Esophagus squamous epithelium (tissue), 5 donors: ENCODE results near the gene CCDC88C. TPM values are rescaled to one million over a fixed set of nuclear protein-coding genes. Genes with fewer than 3 reads are reported as not detected.

Experiments used
- DNase-seq: peaks from one replicate; lab custom pipeline; 2025; lab: John Stamatoyannopoulos, UW
- H3K27ac ChIP-seq, 4 donors: fragments of 200-600 bp; sonication (generic); one replicate each; pipeline ENCODE4 v1.5.1; 2016 to 2019; ENCODE audit warnings: mild to moderate bottlenecking in 1 of 4
- H3K27me3 ChIP-seq, 4 donors: fragments of 200-600 bp; sonication (generic); 1 replicate in 3 of 4; 2 replicates in 1 of 4; pipeline versions ENCODE4 v1.5.1 to v1.6.0; 2017 to 2021; ENCODE audit warnings: antibody characterized with exemption in 1 of 4
- H3K36me3 ChIP-seq, 3 donors: fragments of 200-600 bp; sonication (generic); one replicate each; pipeline ENCODE4 v1.5.1; 2016 to 2019
- H3K4me1 ChIP-seq, 3 donors: fragments of 200-600 bp; sonication (generic); one replicate each; pipeline ENCODE4 v1.5.1; 2017 to 2019
- H3K4me3 ChIP-seq, 4 donors: fragments of 200-600 bp; sonication (generic); 1 replicate in 3 of 4; 2 replicates in 1 of 4; pipeline ENCODE4 v1.5.1; 2016 to 2019; ENCODE audit warnings: mild to moderate bottlenecking in 2 of 4, moderate library complexity in 1 of 4
- H3K9me3 ChIP-seq, 3 donors: fragments of 200-600 bp; sonication (generic); one replicate each; pipeline ENCODE4 v1.5.1; 2016 to 2019
- POLR2A ChIP-seq, 4 donors: fragments of 450-650 bp; IDR thresholded peaks; one replicate each; pipeline ENCODE4 v1.6.1; 2017; ENCODE audit warnings: antibody characterized with exemption in 4 of 4, mild to moderate bottlenecking in 4 of 4, moderate library complexity in 3 of 4
- WGBS, 2 donors: methylation state at CpG; one replicate each; pipeline ENCODE4 v1.1.5; 2018; 5-methylcytosine and 5-hydroxymethylcytosine counted together
- intact Hi-C: fragments of 100-400 bp; cut with DNase I; formaldehyde crosslinking; loops from one replicate; pipeline ENCODE4 v1.15.0; 2022
- total RNA-seq, 4 donors: library from RNA; depleted of rRNA; stranded (reverse); fragments of >200 nt; gene quantifications; one replicate each; pipeline ENCODE4 v1.1.0, GENCODE V29; 2016
- TF ChIP-seq, protein P1 (sequence below), 6 experiments: fragments of 450-650 bp in 4 of 6; fragments of 200-600 bp in 2 of 6; sonication (generic) in 2 of 6; IDR thresholded peaks; one replicate each; pipeline ENCODE4 v1.5.1; 2016 to 2019; ENCODE audit warnings: antibody characterized with exemption in 6 of 6, mild to moderate bottlenecking in 4 of 6, moderate library complexity in 4 of 6
- donor health status: DM: yes; HTN: yes; CAD: no.

Gene CCDC88C
- total RNA-seq, 4 donors from 2014 or later = 23.2 to 31.5 (median 29.9) TPM

DNA sequence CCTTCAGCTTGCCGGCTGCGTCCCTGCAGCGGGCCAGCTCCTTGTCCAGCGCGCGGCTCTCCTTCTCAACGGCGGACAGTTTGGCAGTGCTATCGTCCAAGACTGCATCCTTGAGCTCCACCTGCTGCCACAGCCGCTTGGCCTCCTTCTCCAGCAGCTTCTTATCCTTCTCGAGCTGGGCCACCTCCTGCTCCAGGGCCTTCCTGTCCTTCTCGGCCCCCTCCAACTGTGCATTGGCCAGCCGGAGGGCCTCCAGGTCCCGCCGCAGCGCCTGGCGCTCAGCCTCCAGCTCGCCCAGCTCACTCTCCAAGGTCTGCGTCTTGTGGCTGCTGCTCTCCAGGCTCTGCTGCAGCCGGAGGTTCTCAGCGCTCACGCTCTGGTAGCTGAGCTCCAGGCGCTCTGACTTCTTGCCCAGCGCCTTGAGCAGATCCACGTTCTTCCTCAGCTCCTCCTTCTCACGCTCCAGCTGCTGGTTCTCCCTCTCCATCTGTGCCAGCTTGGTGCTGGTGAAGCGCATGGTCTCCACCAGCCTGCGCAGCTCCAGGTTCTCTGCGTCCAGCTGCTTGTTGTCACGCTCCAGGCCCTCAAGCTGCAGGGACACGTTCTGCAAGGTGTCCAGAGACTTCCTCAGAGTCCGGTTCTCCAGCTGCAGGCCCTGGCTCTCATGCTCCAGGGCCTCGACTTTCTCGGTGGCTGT lies 104.3 kb downstream of the CCDC88C start:
- Histone ChIP-seq H3K36me3 (peaks cover 12 to 89% (median 28%) of the 10 kb centered on the region in 3 donors), H3K27me3 (no peaks in the 10 kb centered on the region), H3K9me3 (no peaks in the 10 kb centered on the region), H3K27ac (no peak overlapping the region), H3K4me1 (peaks cover 14 to 34% (median 24%) of the 10 kb centered on the region in 3 donors), H3K4me3 (no peak overlapping the region)
- DNase-seq = no peak
- intact Hi-C loops = no loop called here
- 86 to 93% methylated on average over 22 to 30 of the region's 34 CpGs for WGBS, 2 donors
- TF ChIP-seq POLR2A (IDR thresholded peaks at IDR 0.05) = no peak
- TF ChIP-seq, protein P1, sequence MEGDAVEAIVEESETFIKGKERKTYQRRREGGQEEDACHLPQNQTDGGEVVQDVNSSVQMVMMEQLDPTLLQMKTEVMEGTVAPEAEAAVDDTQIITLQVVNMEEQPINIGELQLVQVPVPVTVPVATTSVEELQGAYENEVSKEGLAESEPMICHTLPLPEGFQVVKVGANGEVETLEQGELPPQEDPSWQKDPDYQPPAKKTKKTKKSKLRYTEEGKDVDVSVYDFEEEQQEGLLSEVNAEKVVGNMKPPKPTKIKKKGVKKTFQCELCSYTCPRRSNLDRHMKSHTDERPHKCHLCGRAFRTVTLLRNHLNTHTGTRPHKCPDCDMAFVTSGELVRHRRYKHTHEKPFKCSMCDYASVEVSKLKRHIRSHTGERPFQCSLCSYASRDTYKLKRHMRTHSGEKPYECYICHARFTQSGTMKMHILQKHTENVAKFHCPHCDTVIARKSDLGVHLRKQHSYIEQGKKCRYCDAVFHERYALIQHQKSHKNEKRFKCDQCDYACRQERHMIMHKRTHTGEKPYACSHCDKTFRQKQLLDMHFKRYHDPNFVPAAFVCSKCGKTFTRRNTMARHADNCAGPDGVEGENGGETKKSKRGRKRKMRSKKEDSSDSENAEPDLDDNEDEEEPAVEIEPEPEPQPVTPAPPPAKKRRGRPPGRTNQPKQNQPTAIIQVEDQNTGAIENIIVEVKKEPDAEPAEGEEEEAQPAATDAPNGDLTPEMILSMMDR (IDR thresholded peaks at IDR 0.05) = no peak

DNA sequence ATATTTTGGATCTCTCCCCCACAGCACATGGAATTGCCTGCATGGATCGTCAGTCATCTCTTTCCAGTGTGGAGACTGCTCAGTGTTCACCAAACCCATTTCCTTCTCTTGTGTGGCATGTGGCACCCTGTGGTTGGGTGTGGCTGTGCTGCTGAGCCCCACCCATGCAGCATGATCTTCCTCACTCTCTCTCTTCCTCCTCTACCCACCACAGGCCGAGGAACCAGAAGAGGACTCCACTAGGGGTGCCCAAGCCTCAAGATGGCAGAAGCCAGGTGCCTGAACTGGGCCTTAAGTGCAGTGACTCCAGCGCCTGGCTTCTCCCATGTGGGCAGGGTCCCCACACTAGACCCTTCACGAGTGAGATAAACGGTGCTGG lies 106.3 kb downstream of the CCDC88C start:
- no peak for DNase-seq
- no peaks in the 10 kb centered on the region for H3K27me3 ChIP-seq
- 48 to 53% methylated on average over 3 of the region's 5 CpGs for WGBS, 2 donors
- peaks cover 0 to 13% (median 5%) of the 10 kb centered on the region in 3 donors for H3K4me1 ChIP-seq
- intact Hi-C loops = no loop called here
- no peak overlapping the region for H3K4me3 ChIP-seq
- H3K36me3 ChIP-seq = peaks cover 25 to 99% (median 42%) of the 10 kb centered on the region in 3 donors
- TF ChIP-seq, protein P1 (IDR thresholded peaks at IDR 0.05) = peak in 1 of 6 experiments; percentile 39
- no peak for TF ChIP-seq POLR2A (IDR thresholded peaks at IDR 0.05)
- no peaks in the 10 kb centered on the region for H3K9me3 ChIP-seq
- peak overlapping the region in 1 of 4 donors; percentile 14 for H3K27ac ChIP-seq

DNA sequence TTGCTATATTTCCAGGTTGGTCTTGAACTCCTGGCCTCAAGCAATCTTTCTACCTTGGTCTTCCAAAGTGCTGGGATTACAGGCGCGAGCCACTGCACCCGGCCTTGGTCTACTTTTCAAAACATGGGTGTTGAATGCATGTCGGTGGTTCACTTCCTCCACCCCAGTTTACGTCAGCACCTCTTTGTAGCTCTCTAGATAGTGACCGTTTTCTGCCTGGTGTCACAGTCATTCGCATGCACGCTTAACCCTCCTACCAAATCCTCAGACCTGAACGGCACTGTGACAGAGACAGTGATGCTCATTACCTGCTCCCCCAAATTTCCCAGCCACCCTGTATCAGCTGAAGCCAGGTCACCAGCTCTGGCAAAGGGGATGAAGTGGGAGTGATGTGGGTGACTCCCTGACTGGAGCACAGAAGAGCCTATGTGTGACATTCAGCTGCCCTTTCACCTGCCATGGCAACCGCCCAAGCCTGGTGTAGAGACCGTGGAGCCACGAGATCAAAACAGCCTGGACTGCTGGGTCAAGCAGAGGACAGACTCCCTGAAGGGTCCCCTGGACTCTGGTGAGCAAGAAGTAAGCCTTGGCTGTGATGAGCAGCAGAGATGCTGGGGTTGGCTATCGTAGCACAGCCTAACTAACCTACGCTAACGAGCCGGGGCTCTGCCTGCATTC lies 106.9 kb downstream of the CCDC88C start:
- WGBS, 2 donors = 85 to 89% methylated on average over 9 to 13 of the region's 16 CpGs

DNA sequence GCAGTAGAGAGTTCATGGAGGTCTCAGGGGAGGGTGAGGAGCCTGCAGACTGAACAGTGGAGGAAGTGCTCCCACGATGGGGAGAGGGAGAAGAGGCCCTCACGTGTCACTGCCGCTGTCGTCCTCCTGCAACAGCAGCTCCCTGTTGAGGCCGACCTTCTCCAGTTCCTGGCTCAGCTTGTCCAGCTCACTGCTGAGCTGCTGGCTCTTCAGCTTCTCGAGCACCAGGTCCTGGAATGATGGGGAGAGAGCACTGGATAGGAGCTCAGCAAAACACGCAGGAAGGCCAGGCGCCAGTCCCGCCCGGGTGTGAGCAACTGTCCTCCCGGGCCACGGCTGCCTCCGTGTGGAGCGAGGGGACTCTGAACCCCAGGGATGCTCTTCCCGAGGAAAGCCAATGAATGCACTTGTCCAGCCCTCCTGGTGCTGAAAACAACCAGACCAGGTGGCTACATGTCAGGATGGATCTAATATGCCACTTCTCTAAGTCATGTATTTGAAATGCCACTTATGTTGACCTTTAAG lies 107.8 kb downstream of the CCDC88C start:
- peaks cover 0 to 9% (median 4%) of the 10 kb centered on the region in 3 donors for H3K4me1 ChIP-seq
- intact Hi-C loops = no loop called here
- TF ChIP-seq POLR2A (IDR thresholded peaks at IDR 0.05) = no peak
- TF ChIP-seq, protein P1 (IDR thresholded peaks at IDR 0.05) = no peak
- no peak overlapping the region for H3K4me3 ChIP-seq
- H3K36me3 ChIP-seq = peaks cover 20 to 99% (median 38%) of the 10 kb centered on the region in 3 donors
- 77 to 86% methylated on average over 5 to 9 of the region's 15 CpGs for WGBS, 2 donors
- no peaks in the 10 kb centered on the region for H3K27me3 ChIP-seq
- DNase-seq = no peak
- H3K27ac ChIP-seq = no peak overlapping the region
- H3K9me3 ChIP-seq = no peaks in the 10 kb centered on the region

More for the DNA sequence above, 106.9 kb downstream of the CCDC88C start:
- peak overlapping the region in 2 of 4 donors; percentile 14 to 21 for H3K27ac ChIP-seq
- peaks cover 25 to 99% (median 44%) of the 10 kb centered on the region in 3 donors for H3K36me3 ChIP-seq
- TF ChIP-seq POLR2A (IDR thresholded peaks at IDR 0.05) = no peak
- TF ChIP-seq, protein P1 (IDR thresholded peaks at IDR 0.05) = no peak
- H3K9me3 ChIP-seq = no peaks in the 10 kb centered on the region
- no peak for DNase-seq
- intact Hi-C loops = no loop called here
- H3K27me3 ChIP-seq = no peaks in the 10 kb centered on the region
- no peak overlapping the region for H3K4me3 ChIP-seq
- peaks cover 0 to 9% (median 4%) of the 10 kb centered on the region in 3 donors for H3K4me1 ChIP-seq

DNA sequence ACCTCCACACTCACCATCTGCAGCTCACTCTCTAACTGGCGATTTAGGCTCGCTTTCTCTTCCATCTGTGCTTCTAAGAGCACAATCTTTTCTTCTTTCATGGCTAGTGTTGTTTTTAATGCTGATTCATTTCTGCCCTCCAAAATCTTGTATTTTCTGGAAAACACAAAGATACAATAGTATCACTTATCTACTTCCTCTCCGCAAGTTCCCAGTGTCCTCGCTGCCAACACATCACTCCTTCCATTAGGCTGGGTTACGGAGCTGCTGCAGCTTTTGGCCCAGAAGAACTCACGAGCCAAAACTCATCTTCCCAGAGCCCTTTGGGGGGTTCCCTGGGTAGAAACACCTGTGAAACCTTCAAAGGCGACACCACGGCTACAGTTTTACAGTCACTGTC lies 109.3 kb downstream of the CCDC88C start:
- H3K4me1 ChIP-seq = peaks cover 0 to 9% (median 4%) of the 10 kb centered on the region in 3 donors
- peaks cover 17 to 98% (median 37%) of the 10 kb centered on the region in 3 donors for H3K36me3 ChIP-seq
- H3K27ac ChIP-seq = no peak overlapping the region
- TF ChIP-seq, protein P1 (IDR thresholded peaks at IDR 0.05) = no peak
- no peak for TF ChIP-seq POLR2A (IDR thresholded peaks at IDR 0.05)
- no peaks in the 10 kb centered on the region for H3K9me3 ChIP-seq
- intact Hi-C loops = no loop called here
- 98 to 99% methylated on average over 4 to 6 of the region's 8 CpGs for WGBS, 2 donors
- DNase-seq = no peak
- no peaks in the 10 kb centered on the region for H3K27me3 ChIP-seq
- no peak overlapping the region for H3K4me3 ChIP-seq
